Anterior cingulate cortex (tissue), 58 donors: Measurements from ENCODE around the gene LST1.

Source experiments
- DNase-seq, 58 donors: peaks; one replicate each; lab custom pipeline; 2025; lab: John Stamatoyannopoulos, UW

Gene LST1

GRCh38 chr6:31559606-31559957, 26.5 kb upstream of the LST1 start:
- no peak for DNase-seq

GRCh38 chr6:31559958-31560696, 25.9 kb upstream of the LST1 start:
- DNase-seq: peak in 25 of 58 donors; percentile 4 to 38 (median 16)

- no peak for DNase-seq
Measured at GRCh38 chr6:31560697-31561058, 25.4 kb upstream of the LST1 start.

- DNase-seq: no peak
Measured at GRCh38 chr6:31567531-31568370, 18.3 kb upstream of the LST1 start.

- DNase-seq: peak in 1 of 58 donors; percentile 9
Measured at GRCh38 chr6:31568537-31568961, 17.5 kb upstream of the LST1 start.

- no peak for DNase-seq
Measured at GRCh38 chr6:31569861-31570536, 16.1 kb upstream of the LST1 start.

GRCh38 chr6:31572041-31572911, 13.8 kb upstream of the LST1 start, which contains the start of gene LTA:
Gene LTA (plus strand): TSS chr6:31572289. CDS start chr6:31572743, 454 bp downstream.
- no peak for DNase-seq

- DNase-seq: no peak
Measured at GRCh38 chr6:31573239-31574105, 12.6 kb upstream of the LST1 start.

- DNase-seq: no peak
Measured at GRCh38 chr6:31574106-31575061, 11.7 kb upstream of the LST1 start.

- DNase-seq: peak in 13 of 58 donors; percentile 1 to 35 (median 13)
Measured at GRCh38 chr6:31575335-31575901, 10.7 kb upstream of the LST1 start, which contains the start of gene TNF. Gene TNF (plus strand): TSS chr6:31575565. CDS start chr6:31575742, 177 bp downstream.

- DNase-seq: no peak
Measured at GRCh38 chr6:31575952-31576685, 10.0 kb upstream of the LST1 start.

- DNase-seq: peak in 1 of 58 donors; percentile 80
Measured at GRCh38 chr6:31576897-31577578, 9.0 kb upstream of the LST1 start.

- DNase-seq: no peak
Measured at GRCh38 chr6:31577579-31577966, 8.5 kb upstream of the LST1 start.

- no peak for DNase-seq
Measured at GRCh38 chr6:31578184-31579118, 7.6 kb upstream of the LST1 start.

GRCh38 chr6:31579119-31579505, 7.0 kb upstream of the LST1 start:
- no peak for DNase-seq
